ENCODE results near the gene PLB1. TPM values are rescaled to one million over a fixed set of nuclear protein-coding genes. Genes with fewer than 3 reads are reported as not detected.

Gene PLB1
- total RNA-seq, 1 experiment from 2014 or later = 0.44 TPM

GRCh38 chr2:28477087-28477486 is 18.8 kb upstream of the PLB1 start (continued):
- TF ChIP-seq MAX (CRISPR knock-in tag; IDR thresholded peaks at IDR 0.05) (no peak), ZNF219 (CRISPR knock-in tag; IDR thresholded peaks at IDR 0.05; ENCODE audit: borderline replicate concordance) (no peak)

- Mint-ChIP-seq H3K4me1 (no peaks in the 10 kb centered on the region), H3K27ac (no peak overlapping the region), H3K36me3 (no peaks in the 10 kb centered on the region; the same call in 1 of the 2 replicates), H3K9me3 (peaks cover 23% of the 10 kb centered on the region), H3K27me3 (ENCODE audit: low read depth) (no peaks in the 10 kb centered on the region; the same call in 1 of the 2 replicates), H3K4me3 (no peak overlapping the region)
- DNase-seq (ENCODE audit: low spot score) (no peak), ATAC-seq (no peak)
- ChIA-PET CTCF (interaction anchor here (0.8 kb wide), 2 partner anchors 14 to 89 kb away, joined by 3 to 4 read pairs; no protein-coding TSS in a partner anchor), POLR2A (no interaction called here)
- TF ChIP-seq MAX (CRISPR knock-in tag; IDR thresholded peaks at IDR 0.05) = no peak
- TF ChIP-seq ZNF671 (CRISPR knock-in tag; IDR thresholded peaks at IDR 0.05) = no peak
Observed at GRCh38 chr2:28477645-28478044, 18.2 kb upstream of the PLB1 start.

GRCh38 chr2:28480403-28481049 is 15.3 kb upstream of the PLB1 start:
- Mint-ChIP-seq H3K9me3 (peaks cover 2% of the 10 kb centered on the region), H3K4me1 (no peaks in the 10 kb centered on the region), H3K4me3 (no peak overlapping the region), H3K27me3 (ENCODE audit: low read depth) (no peaks in the 10 kb centered on the region; the same call in 1 of the 2 replicates), H3K36me3 (no peaks in the 10 kb centered on the region), H3K27ac (no peak overlapping the region)
- ChIA-PET CTCF (no interaction called here), POLR2A (no interaction called here)
- TF ChIP-seq FOXP1 (CRISPR knock-in tag; IDR thresholded peaks at IDR 0.05; ENCODE audit: borderline replicate concordance) (no peak), ZSCAN18 (CRISPR knock-in tag; IDR thresholded peaks at IDR 0.05) (no peak), ZNF317 (CRISPR knock-in tag; IDR thresholded peaks at IDR 0.05; ENCODE audit: borderline replicate concordance, low read depth) (no peak), NR1H2 (CRISPR knock-in tag; IDR thresholded peaks at IDR 0.05) (no peak), CDX4 (CRISPR knock-in tag; IDR thresholded peaks at IDR 0.05; ENCODE audit: borderline replicate concordance) (no peak), USF1 (CRISPR knock-in tag; IDR thresholded peaks at IDR 0.05) (no peak), SOX15 (CRISPR knock-in tag; IDR thresholded peaks at IDR 0.05) (no peak), GTF2I (CRISPR knock-in tag; conservative IDR thresholded peaks at IDR 0.05) (no peak), TCF7 (CRISPR knock-in tag; IDR thresholded peaks at IDR 0.05; ENCODE audit: low read depth) (no peak), E2F4 (CRISPR knock-in tag; IDR thresholded peaks at IDR 0.05; ENCODE audit: borderline replicate concordance, low read depth) (no peak), CBFB (CRISPR knock-in tag; IDR thresholded peaks at IDR 0.05; ENCODE audit: low read depth) (no peak)
- ATAC-seq = no peak
- no peak for DNase-seq (ENCODE audit: low spot score)

GRCh38 chr2:28481905-28482304 is 14.0 kb upstream of the PLB1 start:
- no peak overlapping the region for H3K27ac Mint-ChIP-seq
- no peak for ATAC-seq
- no peak for DNase-seq (ENCODE audit: low spot score)
- H3K27me3 Mint-ChIP-seq (ENCODE audit: low read depth) = no peaks in the 10 kb centered on the region; the same call in 1 of the 2 replicates
- no peak overlapping the region for H3K4me3 Mint-ChIP-seq
- H3K4me1 Mint-ChIP-seq = no peaks in the 10 kb centered on the region
- ChIA-PET CTCF (no interaction called here), POLR2A (no interaction called here)
- H3K36me3 Mint-ChIP-seq = no peaks in the 10 kb centered on the region
- H3K9me3 Mint-ChIP-seq = peaks cover 10% of the 10 kb centered on the region
- TF ChIP-seq RORB (CRISPR knock-in tag; IDR thresholded peaks at IDR 0.05) (no peak), ATF3 (CRISPR knock-in tag; conservative IDR thresholded peaks at IDR 0.05) (no peak), FOXK1 (CRISPR knock-in tag; IDR thresholded peaks at IDR 0.05) (no peak), FOXP1 (CRISPR knock-in tag; IDR thresholded peaks at IDR 0.05; ENCODE audit: borderline replicate concordance) (no peak), NR1H2 (CRISPR knock-in tag; IDR thresholded peaks at IDR 0.05) (no peak), CTCF (IDR thresholded peaks at IDR 0.05) (no peak), PRRX2 (CRISPR knock-in tag; IDR thresholded peaks at IDR 0.05) (no peak), ATF6 (CRISPR knock-in tag; IDR thresholded peaks at IDR 0.05) (no peak), ZNF671 (CRISPR knock-in tag; IDR thresholded peaks at IDR 0.05) (no peak), ATF1 (CRISPR knock-in tag; IDR thresholded peaks at IDR 0.05) (no peak)
